BE2C (cell line): ENCODE data around the gene ZBTB47.
A peak's percentile ranks its signal among the peaks of the same experiment; 100 is the strongest.

Source experiments
- DNase-seq: peaks from one replicate; pipeline ENCODE4 v3.0.0-alpha.2; 2020
- H3K27me3 ChIP-seq: fragments of 250-450 bp; sonication (Bioruptor Pico); 2 replicates; pipeline ENCODE4 v1.5.1; 2020; ENCODE audit warnings: mild to moderate bottlenecking
- H3K36me3 ChIP-seq: fragments of 250-450 bp; sonication (Bioruptor Pico); 2 replicates; pipeline ENCODE4 v1.5.1; 2020; ENCODE audit warnings: mild to moderate bottlenecking
- H3K4me1 ChIP-seq: fragments of 250-450 bp; sonication (Bioruptor Pico); 2 replicates; pipeline ENCODE4 v1.5.1; 2020
- H3K4me3 ChIP-seq: 2 replicates; pipeline ENCODE4 v1.5.1; 2011; ENCODE audit warnings: low read depth, low read length
- H3K9me3 ChIP-seq: fragments of 250-450 bp; sonication (Bioruptor Pico); 2 replicates; pipeline ENCODE4 v1.5.1; 2020
- TF ChIP-seq, protein P1 (sequence below): IDR thresholded peaks from 2 replicates; pipeline ENCODE4 v1.5.1; 2012; ENCODE audit warnings: mild to moderate bottlenecking, low read depth, low read length

The ZBTB47 gene

DNA sequence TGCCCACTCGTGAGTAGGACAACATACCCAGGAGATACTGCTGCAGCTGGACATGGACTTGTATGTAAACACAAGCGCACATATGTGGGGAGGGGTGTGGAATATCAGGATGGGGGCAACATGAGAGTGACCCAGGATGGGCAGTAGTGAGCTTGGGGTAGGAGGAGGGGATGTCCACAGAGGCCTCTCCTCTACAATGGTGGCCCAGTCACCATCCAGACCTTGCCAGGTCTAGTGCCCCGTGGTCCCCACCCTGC is 266 bp upstream of the ZBTB47 start:
- Histone ChIP-seq H3K27me3 (no peaks in the 10 kb centered on the region), H3K36me3 (no peaks in the 10 kb centered on the region), H3K4me1 (peaks cover 5% of the 10 kb centered on the region; the same call in 1 of the 2 replicates), H3K4me3 (peak overlapping the region; percentile 53), H3K9me3 (no peaks in the 10 kb centered on the region)
- DNase-seq, result no peak
- TF ChIP-seq, protein P1, sequence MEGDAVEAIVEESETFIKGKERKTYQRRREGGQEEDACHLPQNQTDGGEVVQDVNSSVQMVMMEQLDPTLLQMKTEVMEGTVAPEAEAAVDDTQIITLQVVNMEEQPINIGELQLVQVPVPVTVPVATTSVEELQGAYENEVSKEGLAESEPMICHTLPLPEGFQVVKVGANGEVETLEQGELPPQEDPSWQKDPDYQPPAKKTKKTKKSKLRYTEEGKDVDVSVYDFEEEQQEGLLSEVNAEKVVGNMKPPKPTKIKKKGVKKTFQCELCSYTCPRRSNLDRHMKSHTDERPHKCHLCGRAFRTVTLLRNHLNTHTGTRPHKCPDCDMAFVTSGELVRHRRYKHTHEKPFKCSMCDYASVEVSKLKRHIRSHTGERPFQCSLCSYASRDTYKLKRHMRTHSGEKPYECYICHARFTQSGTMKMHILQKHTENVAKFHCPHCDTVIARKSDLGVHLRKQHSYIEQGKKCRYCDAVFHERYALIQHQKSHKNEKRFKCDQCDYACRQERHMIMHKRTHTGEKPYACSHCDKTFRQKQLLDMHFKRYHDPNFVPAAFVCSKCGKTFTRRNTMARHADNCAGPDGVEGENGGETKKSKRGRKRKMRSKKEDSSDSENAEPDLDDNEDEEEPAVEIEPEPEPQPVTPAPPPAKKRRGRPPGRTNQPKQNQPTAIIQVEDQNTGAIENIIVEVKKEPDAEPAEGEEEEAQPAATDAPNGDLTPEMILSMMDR, result no peak

DNA sequence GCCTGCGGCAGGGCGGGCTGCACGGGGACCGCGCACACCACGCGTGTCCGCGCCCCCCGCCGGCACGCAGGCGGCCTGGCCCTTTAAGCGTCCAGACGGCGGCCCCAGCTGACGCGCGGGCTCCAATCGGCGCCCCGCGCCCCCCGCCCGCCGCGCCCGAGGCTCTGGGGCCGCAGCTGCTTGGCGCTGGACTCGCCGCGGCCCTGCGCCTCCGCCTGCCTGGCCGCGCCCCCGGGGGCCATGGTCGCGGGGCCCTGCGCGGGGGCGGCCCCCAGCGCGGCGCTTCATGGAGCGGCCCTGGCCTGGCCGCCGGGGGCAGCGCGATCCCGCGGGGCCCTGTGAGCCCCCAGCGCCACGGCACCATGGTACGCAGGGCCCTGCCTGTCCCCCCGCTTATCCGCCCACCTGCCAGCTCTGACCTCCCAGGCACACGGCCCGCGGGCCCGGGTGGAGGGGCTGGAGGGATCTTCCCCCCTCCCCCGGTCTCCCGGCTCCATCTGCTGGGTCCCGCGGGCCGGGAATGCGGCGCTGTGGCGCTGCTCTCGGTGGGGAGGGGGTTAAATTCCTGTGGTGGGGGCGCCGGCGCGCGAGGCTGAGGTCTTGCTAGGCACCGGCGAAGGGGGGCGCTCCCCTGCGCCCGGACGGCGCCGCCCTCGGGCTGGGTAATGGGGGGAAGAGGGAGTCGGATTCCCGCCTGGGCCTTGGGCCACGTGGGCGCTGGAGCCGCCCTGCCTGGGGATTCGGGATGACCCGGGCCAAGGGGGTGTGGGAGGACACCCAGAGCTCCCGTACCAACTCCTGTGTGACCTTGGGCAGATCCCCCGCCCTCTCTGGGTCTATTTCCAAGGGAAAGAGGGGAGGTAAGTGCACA is 1.1 kb downstream of the ZBTB47 start:
- Histone ChIP-seq H3K4me1 (peaks cover 5% of the 10 kb centered on the region; the same call in 1 of the 2 replicates), H3K36me3 (no peaks in the 10 kb centered on the region), H3K27me3 (no peaks in the 10 kb centered on the region), H3K4me3 (peak overlapping the region; percentile 53), H3K9me3 (no peaks in the 10 kb centered on the region)
- TF ChIP-seq, protein P1, result no peak
- peak; percentile 47 for DNase-seq

DNA sequence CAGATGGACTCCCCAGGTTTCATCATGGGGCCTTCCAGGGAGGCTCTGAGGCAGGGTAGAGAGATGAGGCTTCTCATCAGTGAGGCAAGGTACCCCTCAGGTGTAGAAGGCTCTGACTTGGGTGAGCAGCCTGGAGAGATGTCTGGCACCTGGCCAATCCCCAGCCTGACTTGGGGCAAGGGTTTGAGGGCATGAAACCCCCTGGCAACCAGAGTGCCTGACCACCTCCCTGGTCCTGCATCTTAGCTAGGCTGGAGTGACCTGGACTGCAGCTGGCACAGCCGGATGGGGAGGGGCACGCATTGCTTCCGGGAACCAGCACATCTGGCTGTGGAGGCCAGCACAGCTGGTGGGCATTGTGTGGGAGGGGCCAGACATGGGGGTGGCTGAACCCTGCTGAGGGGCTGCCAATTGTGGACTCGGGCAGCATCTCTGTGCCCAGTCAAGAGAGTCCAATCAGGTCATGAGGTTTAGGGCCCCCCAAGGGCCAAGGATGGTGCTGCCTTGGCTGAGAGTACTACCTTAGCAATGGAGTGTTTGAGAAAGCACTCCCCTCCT is 1.9 kb downstream of the ZBTB47 start:
- no peak for DNase-seq
- Histone ChIP-seq H3K36me3 (no peaks in the 10 kb centered on the region), H3K9me3 (no peaks in the 10 kb centered on the region), H3K4me1 (peaks cover 5% of the 10 kb centered on the region; the same call in 1 of the 2 replicates), H3K4me3 (no peak overlapping the region), H3K27me3 (no peaks in the 10 kb centered on the region)
- TF ChIP-seq, protein P1, result no peak

DNA sequence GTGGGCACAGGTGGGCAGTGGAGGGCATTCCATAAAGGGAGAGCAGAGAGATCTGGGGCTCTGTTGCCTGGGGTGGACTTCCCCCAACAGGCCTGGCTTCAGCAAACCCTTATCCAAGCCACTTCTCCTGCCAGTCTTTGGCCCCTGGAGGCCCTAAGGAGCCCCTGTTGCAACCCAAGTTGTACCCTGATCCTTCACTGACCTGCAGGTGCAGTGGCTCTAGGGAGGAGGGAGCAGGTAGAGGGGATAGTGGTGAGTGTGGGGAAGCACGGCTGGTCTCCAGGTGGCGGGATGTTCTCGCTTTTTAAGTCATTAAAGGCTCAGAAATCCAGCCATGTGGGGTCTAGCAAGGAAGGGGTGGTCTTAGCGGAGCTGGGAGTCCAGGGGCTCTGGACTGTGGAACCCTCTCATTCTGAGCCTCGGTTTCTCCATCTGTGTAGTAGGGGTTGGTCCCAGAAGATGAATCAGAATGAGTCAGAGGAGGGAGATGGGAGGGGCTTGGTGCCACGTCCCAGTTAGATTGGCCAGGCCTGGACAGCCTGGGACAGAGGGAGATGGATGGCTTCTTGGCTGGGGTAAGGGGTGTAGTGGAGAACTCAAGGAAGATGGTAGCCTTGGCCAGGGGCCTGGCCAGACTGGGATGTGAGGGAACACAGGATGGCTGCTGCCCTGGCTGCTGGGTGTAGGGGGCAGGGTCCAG is 2.6 kb downstream of the ZBTB47 start:
- Histone ChIP-seq H3K27me3 (no peaks in the 10 kb centered on the region), H3K9me3 (no peaks in the 10 kb centered on the region), H3K36me3 (no peaks in the 10 kb centered on the region), H3K4me3 (no peak overlapping the region), H3K4me1 (peaks cover 5% of the 10 kb centered on the region; the same call in 1 of the 2 replicates)
- TF ChIP-seq, protein P1, result no peak
- no peak for DNase-seq

DNA sequence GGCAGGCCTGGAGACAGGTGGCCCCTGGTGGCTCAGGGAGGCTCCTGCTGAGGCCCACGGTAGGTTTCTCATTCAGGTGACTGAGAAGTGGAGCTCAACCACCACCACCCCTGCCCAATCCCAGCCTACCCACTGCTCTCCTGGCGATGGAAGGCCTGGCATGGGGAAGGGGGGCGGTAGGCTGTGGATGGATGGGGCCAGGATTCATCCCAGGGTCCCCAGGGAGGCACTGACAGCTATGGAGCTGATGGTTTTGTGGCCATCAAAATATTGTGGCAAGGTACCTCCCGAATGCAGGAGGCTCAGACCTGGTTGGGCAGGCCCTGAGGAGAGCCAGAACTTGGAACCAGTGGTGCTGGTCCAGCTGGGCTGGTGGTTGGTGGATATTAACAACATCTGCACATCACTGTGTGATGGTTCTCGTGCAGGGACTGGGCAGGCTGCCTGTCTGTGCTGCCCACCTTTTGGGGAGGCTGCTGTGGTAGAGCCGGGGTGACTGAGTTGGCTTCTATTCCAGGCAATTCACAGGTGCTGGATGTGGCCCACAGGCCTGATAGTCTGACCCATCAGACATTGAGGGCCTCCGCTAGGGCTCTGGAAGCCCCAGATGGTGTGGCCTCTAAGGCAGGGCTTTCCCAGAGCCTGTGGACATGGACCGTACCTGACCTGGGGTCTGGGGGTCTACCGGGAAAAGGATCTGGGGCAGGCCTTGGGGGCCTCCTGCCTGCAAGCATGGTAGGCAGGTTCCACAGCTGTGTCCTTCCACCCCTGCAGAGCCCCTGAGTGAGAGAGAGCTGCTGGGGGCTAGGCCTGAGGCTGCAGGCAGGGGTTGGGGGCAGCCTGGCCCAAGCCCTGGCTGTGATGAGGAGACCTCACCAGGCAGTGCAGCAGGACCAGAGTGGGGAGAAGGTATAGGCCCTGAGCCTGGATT is 3.4 kb downstream of the ZBTB47 start:
- peaks cover 5% of the 10 kb centered on the region; the same call in 1 of the 2 replicates for H3K4me1 ChIP-seq
- H3K36me3 ChIP-seq, result no peaks in the 10 kb centered on the region
- no peak overlapping the region for H3K4me3 ChIP-seq
- no peaks in the 10 kb centered on the region for H3K27me3 ChIP-seq
- no peak for DNase-seq
- H3K9me3 ChIP-seq, result no peaks in the 10 kb centered on the region
- TF ChIP-seq, protein P1, result no peak
